ENCODE measurements around the gene ZNF335. TPM values are rescaled to one million over a fixed set of nuclear protein-coding genes. Genes with fewer than 3 reads are reported as not detected.

The ZNF335 gene
- total and polyA plus RNA-seq, 12 donors: 4.9 to 13.1 (median 7.3) TPM

DNA sequence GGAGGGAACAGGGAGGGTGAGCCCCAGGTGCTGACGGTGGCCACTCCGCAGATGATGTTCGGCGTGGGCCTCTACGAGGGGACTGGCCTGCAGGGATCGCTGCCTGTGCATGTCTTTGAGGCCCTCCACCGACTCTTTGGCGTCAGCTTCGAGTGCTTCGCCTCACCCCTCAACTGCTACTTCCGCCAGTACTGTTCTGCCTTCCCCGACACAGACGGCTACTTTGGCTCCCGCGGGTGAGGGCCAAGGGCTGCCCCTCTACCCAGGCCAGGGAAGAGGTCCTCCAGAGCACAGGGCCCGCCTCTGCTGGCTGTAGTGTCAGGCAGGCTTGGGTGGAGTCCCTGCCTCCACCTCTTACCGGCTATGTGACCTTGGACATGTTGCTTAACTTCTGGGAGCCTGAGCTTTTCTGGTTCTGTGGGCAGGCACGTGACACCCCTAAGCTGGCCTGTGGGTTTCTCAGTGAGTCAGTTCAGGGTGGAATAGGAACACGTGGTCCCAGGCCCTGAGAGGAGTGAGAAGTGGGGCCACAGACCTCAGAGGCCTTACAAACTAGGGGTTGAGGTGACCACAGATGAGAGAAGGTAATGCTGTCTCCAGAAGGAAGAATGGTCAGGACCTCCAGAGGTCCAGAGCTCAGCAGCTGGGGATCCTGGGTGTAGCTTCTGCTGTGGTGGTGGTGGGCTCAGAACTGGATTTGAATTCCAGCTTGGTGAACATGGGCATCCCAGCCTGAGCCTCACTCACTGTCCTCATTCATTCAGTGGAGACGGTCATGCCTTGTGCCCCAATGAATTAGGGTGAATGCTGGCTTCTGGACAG lies 25.6 kb downstream of the ZNF335 start:
- no peak for DNase-seq
- intact Hi-C loops (cut with DNase I): loop anchor here in 1 of 10 donors (10.0 kb wide), 1 partner anchor 62 kb away; the partner anchor contains the start of genes SPATA25 and ZSWIM1
- Histone ChIP-seq H3K36me3 (peaks cover 0 to 100% (median 75%) of the 10 kb centered on the region in 9 donors), H3K27ac (peak overlapping the region in 2 of 10 donors; percentile 19 to 70), H3K4me1 (peaks cover 0 to 38% (median 0%) of the 10 kb centered on the region in 9 donors), H3K4me3 (no peak overlapping the region), H3K9me3 (no peaks in the 10 kb centered on the region), H3K27me3 (no peaks in the 10 kb centered on the region)
- TF ChIP-seq, protein P1, sequence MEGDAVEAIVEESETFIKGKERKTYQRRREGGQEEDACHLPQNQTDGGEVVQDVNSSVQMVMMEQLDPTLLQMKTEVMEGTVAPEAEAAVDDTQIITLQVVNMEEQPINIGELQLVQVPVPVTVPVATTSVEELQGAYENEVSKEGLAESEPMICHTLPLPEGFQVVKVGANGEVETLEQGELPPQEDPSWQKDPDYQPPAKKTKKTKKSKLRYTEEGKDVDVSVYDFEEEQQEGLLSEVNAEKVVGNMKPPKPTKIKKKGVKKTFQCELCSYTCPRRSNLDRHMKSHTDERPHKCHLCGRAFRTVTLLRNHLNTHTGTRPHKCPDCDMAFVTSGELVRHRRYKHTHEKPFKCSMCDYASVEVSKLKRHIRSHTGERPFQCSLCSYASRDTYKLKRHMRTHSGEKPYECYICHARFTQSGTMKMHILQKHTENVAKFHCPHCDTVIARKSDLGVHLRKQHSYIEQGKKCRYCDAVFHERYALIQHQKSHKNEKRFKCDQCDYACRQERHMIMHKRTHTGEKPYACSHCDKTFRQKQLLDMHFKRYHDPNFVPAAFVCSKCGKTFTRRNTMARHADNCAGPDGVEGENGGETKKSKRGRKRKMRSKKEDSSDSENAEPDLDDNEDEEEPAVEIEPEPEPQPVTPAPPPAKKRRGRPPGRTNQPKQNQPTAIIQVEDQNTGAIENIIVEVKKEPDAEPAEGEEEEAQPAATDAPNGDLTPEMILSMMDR (IDR thresholded peaks at IDR 0.05): no peak
- WGBS, 2 donors: 82 to 89% methylated on average over 20 of the region's 20 CpGs
- peak in 7 of 8 donors; percentile 6 to 66 (median 18) for ATAC-seq

DNA sequence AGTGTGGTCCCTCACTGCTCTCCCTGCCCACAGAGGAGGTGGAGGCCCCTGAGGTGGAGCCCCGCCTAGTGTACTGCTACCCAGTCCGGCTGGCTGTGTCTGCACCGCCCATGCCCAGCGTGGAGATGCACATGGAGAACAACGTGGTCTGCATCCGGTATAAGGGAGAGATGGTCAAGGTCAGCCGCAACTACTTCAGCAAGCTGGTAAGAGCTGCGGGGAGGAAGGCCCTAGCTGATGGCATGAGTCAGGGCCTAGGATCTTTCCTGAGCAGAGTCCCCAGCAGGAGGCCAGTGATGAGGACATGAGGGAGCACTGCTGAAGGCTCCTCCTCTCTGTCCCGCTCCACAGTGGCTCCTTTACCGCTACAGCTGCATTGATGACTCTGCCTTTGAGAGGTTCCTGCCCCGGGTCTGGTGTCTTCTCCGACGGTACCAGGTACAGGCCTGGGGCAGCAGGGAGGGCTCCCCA lies 26.3 kb downstream of the ZNF335 start:
- no peak for DNase-seq
- peaks cover 0 to 38% (median 0%) of the 10 kb centered on the region in 9 donors for H3K4me1 ChIP-seq
- TF ChIP-seq, protein P1 (IDR thresholded peaks at IDR 0.05): no peak
- intact Hi-C loops (cut with DNase I): loop anchor here in 1 of 10 donors (10.0 kb wide), 1 partner anchor 61 kb away; the partner anchor contains the start of genes SPATA25 and ZSWIM1
- peak overlapping the region in 2 of 10 donors; percentile 19 to 70 for H3K27ac ChIP-seq
- H3K27me3 ChIP-seq: no peaks in the 10 kb centered on the region
- peaks cover 0 to 100% (median 77%) of the 10 kb centered on the region in 9 donors for H3K36me3 ChIP-seq
- no peaks in the 10 kb centered on the region for H3K9me3 ChIP-seq
- ATAC-seq: peak in 1 of 8 donors; percentile 0
- no peak overlapping the region for H3K4me3 ChIP-seq
- 85 to 91% methylated on average over 13 of the region's 13 CpGs for WGBS, 2 donors

DNA sequence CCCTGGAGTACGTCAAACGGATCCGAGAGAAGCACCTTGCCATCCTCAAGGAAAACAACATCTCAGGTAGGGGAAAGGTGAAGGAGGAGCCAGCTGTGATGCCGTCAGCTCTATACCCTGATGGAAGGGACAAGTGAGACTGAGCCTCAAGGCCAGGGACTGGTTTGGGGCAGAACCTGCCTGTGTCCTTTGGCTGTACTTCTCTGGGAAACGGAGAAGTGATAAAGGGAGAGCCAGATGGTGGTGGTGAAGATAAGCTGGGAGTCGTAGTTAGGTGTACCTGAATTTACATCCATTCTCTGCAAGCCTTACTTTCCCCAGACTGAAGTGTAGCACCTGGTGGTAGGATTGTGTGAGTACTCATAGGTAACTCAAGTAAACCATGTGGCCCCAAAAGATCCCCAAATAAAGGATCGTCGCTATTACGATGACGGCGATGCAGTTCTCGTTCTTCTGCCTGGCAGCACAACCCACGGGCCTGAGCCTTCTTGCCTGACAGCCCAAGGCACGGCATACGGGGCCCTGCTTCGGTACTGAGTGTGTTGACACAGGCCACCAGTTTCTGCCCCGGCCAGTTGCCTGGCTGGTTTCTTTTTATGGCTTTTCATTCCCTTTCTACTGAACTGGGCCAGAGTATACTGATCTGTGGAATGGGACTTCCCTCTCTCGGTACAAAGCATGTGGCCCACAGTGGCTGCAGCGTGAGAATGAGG lies 26.9 kb downstream of the ZNF335 start:
- Histone ChIP-seq H3K27ac (peak overlapping the region in 1 of 10 donors; percentile 70), H3K4me3 (no peak overlapping the region), H3K9me3 (no peaks in the 10 kb centered on the region), H3K27me3 (no peaks in the 10 kb centered on the region), H3K4me1 (peaks cover 0 to 38% (median 0%) of the 10 kb centered on the region in 9 donors), H3K36me3 (peaks cover 0 to 100% (median 80%) of the 10 kb centered on the region in 9 donors)
- intact Hi-C loops (cut with DNase I): loop anchor here in 1 of 10 donors (10.0 kb wide), 1 partner anchor 60 kb away; the partner anchor contains the start of genes SPATA25 and ZSWIM1
- DNase-seq: no peak
- ATAC-seq: no peak
- 85 to 90% methylated on average over 19 of the region's 19 CpGs for WGBS, 2 donors
- TF ChIP-seq, protein P1 (IDR thresholded peaks at IDR 0.05): no peak

Measured in heart right ventricle (tissue), 16 donors.